ENCODE measurements around the gene TMIGD1. TPM values are rescaled to one million over a fixed set of nuclear protein-coding genes. Genes with fewer than 3 reads are reported as not detected.
A peak's percentile ranks its signal among the peaks of the same experiment; 100 is the strongest.

TMIGD1 gene, protein sequence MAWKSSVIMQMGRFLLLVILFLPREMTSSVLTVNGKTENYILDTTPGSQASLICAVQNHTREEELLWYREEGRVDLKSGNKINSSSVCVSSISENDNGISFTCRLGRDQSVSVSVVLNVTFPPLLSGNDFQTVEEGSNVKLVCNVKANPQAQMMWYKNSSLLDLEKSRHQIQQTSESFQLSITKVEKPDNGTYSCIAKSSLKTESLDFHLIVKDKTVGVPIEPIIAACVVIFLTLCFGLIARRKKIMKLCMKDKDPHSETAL
- total RNA-seq (under 1 TPM in 1 of 4 donors, not detected in 3; 0.71 TPM), polyA plus RNA-seq (10 to 100 TPM; 26.2 to 97.8 (median 96.1) TPM)

DNA sequence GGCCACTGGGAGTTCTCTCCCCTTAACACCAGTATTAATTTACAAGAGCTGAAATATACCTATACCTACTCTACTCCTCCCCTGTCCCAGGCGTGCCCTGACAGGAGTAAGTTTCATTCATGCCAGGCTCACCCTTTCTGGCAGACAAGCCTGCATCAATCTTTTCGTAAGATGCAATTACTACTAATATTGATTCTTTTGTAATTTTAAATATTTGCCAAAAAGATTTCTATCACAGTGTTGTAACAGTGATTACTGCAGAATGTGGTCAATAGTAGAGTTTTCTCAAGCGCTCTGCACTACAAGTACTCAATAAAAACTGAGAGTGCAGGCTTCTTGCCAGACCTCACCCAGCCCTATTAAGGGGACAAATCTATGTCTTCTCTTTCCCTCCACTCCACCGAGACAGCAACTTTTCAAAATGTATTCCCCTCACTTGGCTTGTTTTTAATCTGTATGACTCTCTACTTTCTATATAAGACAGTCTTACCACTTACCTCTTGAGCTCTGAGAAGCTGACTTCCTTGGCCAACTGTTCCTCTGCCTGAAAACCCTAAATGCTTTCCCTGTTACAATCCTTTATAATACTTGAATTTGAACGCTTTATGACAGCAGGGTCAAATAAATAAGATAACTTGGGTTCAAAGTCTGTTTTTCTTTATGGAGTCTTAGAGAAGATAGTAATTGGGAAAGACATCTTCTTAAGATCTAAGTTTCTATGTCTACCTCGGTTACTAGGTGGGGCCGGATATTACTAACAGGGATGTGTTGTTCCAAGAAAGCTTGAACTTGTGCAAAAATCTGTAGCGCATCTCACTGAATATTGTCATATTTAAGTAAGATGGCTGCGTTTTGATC lies at the start of gene TMIGD1:
Gene TMIGD1, minus strand, starts transcription at position 555 of the 858 bp plus-strand sequence. CDS start 1,924 bp downstream, outside the sequence.
- peaks cover 0 to 4% (median 0%) of the 10 kb centered on the region in 3 donors for H3K27me3 ChIP-seq
- H3K4me1 ChIP-seq: no peaks in the 10 kb centered on the region
- no peaks in the 10 kb centered on the region for H3K36me3 ChIP-seq
- WGBS, 2 donors: 48 to 83% methylated on average over 9 of the region's 9 CpGs
- no peaks in the 10 kb centered on the region for H3K9me3 ChIP-seq
- intact Hi-C loops (cut with DNase I): no loop called here
- H3K27ac ChIP-seq: no peak within 1 kb of the TSS
- DNase-seq: no peak
- no peak within 1 kb of the TSS for H3K4me3 ChIP-seq
- TF ChIP-seq, protein P1, sequence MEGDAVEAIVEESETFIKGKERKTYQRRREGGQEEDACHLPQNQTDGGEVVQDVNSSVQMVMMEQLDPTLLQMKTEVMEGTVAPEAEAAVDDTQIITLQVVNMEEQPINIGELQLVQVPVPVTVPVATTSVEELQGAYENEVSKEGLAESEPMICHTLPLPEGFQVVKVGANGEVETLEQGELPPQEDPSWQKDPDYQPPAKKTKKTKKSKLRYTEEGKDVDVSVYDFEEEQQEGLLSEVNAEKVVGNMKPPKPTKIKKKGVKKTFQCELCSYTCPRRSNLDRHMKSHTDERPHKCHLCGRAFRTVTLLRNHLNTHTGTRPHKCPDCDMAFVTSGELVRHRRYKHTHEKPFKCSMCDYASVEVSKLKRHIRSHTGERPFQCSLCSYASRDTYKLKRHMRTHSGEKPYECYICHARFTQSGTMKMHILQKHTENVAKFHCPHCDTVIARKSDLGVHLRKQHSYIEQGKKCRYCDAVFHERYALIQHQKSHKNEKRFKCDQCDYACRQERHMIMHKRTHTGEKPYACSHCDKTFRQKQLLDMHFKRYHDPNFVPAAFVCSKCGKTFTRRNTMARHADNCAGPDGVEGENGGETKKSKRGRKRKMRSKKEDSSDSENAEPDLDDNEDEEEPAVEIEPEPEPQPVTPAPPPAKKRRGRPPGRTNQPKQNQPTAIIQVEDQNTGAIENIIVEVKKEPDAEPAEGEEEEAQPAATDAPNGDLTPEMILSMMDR (IDR thresholded peaks at IDR 0.05): no peak
- TF ChIP-seq POLR2A (IDR thresholded peaks at IDR 0.05) (no peak), POLR2AphosphoS5 (IDR thresholded peaks at IDR 0.05) (no peak), EP300 (IDR thresholded peaks at IDR 0.05) (no peak)

DNA sequence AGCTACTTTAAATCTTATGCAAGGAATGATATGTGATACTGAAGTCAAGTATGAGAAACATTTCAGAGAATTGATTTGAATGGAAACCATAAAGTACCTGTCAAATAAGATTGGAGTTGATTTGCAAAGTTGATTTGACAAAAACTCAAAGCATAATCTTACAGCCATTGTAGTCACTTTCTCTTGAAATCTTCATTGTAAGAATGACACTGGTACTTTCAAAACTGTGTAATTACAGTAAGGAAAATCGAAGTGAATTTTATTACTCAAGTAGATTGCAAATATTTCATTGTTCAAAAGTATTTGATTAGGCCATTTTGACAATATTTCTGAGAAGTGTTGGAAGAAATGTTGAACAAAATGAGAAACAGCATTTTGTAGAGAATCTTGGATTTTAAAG lies 48.5 kb upstream of the TMIGD1 start:
- intact Hi-C loops (cut with DNase I): no loop called here
- TF ChIP-seq, protein P1 (IDR thresholded peaks at IDR 0.05): no peak
- TF ChIP-seq POLR2AphosphoS5 (IDR thresholded peaks at IDR 0.05) (no peak), POLR2A (IDR thresholded peaks at IDR 0.05) (no peak), EP300 (IDR thresholded peaks at IDR 0.05) (no peak)
- Histone ChIP-seq H3K9me3 (no peaks in the 10 kb centered on the region), H3K27me3 (no peaks in the 10 kb centered on the region), H3K36me3 (peaks cover 0 to 25% (median 7%) of the 10 kb centered on the region in 4 donors), H3K4me3 (no peak overlapping the region), H3K27ac (peak overlapping the region in 1 of 4 donors; percentile 53), H3K4me1 (peaks cover 0 to 41% (median 30%) of the 10 kb centered on the region in 4 donors)
- 45 to 78% methylated on average over 1 of the region's 1 CpG for WGBS, 2 donors
- no peak for DNase-seq

DNA sequence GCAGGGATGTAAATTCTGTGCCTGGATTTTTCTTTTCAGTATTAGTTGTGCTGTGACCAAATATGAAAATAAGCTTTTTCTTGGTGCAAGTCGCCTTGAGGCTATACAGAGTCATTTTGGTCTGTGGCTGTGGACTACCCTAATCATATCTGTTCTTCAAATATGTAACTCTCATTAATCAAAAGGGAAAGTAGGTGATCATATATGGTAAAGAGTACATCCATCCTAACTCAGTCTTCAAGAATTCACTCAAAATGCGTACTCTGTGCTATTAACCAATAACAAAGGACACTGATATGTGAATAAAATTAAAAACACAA lies 47.4 kb upstream of the TMIGD1 start:
- 78 to 87% methylated on average over 2 of the region's 2 CpGs for WGBS, 2 donors
- no peak for DNase-seq
- peaks cover 0 to 15% (median 5%) of the 10 kb centered on the region in 4 donors for H3K36me3 ChIP-seq
- H3K27me3 ChIP-seq: no peaks in the 10 kb centered on the region
- peak overlapping the region in 2 of 4 donors; percentile 94 for H3K27ac ChIP-seq
- intact Hi-C loops (cut with DNase I): no loop called here
- no peaks in the 10 kb centered on the region for H3K9me3 ChIP-seq
- H3K4me3 ChIP-seq: peak overlapping the region in 2 of 4 donors; percentile 89 to 98
- TF ChIP-seq, protein P1 (IDR thresholded peaks at IDR 0.05): no peak
- TF ChIP-seq POLR2AphosphoS5 (IDR thresholded peaks at IDR 0.05) (no peak), POLR2A (IDR thresholded peaks at IDR 0.05) (no peak), EP300 (IDR thresholded peaks at IDR 0.05) (no peak)
- H3K4me1 ChIP-seq: peaks cover 0 to 41% (median 30%) of the 10 kb centered on the region in 4 donors

DNA sequence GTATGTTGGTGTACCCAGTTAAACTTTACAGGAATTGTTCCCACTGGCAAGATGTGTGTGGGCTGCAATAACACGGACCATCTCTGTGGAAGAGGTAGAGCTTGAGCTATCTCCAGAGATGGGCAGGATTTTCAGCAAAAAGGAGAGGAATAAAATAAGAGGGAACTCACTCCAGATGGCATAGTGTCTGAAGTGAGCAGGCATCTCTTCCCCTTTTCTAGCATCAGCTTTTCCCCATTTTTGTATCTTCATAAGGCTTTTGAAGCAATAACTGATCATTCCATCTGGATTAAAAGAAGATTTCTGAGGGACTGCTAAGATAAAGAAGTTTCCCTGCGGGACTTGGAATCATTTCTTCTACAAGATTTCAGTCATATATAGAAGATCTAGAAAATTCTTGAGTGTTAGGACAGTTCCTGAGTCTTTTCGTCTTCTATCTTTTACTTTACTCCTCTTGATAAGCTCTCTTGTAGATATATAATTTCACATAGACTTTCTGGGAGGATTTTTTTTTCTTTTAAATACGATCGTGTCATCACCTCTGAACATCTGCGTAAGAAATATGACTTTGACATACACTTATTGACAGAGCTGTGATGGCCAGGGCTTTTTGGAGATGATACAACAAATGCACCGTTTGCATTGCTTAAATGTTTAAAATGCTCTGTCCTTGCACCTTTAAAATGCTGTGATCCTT lies 46.9 kb upstream of the TMIGD1 start:
- Histone ChIP-seq H3K9me3 (no peaks in the 10 kb centered on the region), H3K4me1 (peaks cover 0 to 41% (median 30%) of the 10 kb centered on the region in 4 donors), H3K27me3 (no peaks in the 10 kb centered on the region), H3K36me3 (peaks cover 0 to 10% (median 3%) of the 10 kb centered on the region in 4 donors), H3K27ac (peak overlapping the region in 3 of 4 donors; percentile 93 to 94 (median 94)), H3K4me3 (peak overlapping the region in 3 of 4 donors; percentile 89 to 98 (median 92))
- no peak for DNase-seq
- TF ChIP-seq POLR2A (IDR thresholded peaks at IDR 0.05) (no peak), EP300 (IDR thresholded peaks at IDR 0.05) (no peak), POLR2AphosphoS5 (IDR thresholded peaks at IDR 0.05) (no peak)
- TF ChIP-seq, protein P1 (IDR thresholded peaks at IDR 0.05): no peak
- intact Hi-C loops (cut with DNase I): no loop called here
- 29 to 63% methylated on average over 7 of the region's 7 CpGs for WGBS, 2 donors
